H1 (cell line): ENCODE data around the gene CCNK. TPM values are rescaled to one million over a fixed set of nuclear protein-coding genes. Genes with fewer than 3 reads are reported as not detected.

Experiments
- CTCF ChIA-PET: fragments of 300-600 bp; sonication (Branson Sonifier 250); formaldehyde crosslinking; loops from one replicate; lab custom pipeline; 2021; ENCODE audit not compliant: partially characterized antibody; lab: Charles Lee
- POLR2A ChIA-PET: fragments of 300-600 bp; sonication (Branson Sonifier 250); formaldehyde crosslinking; loops from one replicate; lab custom pipeline; 2021; ENCODE audit warnings: inconsistent platforms; ENCODE audit not compliant: partially characterized antibody; lab: Charles Lee
- DNase-seq, 2 experiments: peaks; one replicate each; pipeline versions ENCODE4 v3.0.0 to v3.0.0-alpha.2; 2010 to 2022; ENCODE audit warnings: low spot score in 2 of 2, low read depth in 1 of 2, mixed read lengths in 1 of 2
- FAIRE-seq: peaks from 2 replicates; lab custom pipeline; 2011; peaks lifted over from hg19 to GRCh38; lab: Jason Lieb, UNC
- H2AFZ ChIP-seq: 2 replicates; pipeline ENCODE4 v1.8.1; 2012; ENCODE audit warnings: low read length, inconsistent platforms
- H2AK5ac ChIP-seq: 2 replicates; pipeline ENCODE4 v1.6.1; 2013; ENCODE audit warnings: low read depth, low read length
- H2BK120ac ChIP-seq: replicated peaks from 2 replicates; pipeline ENCODE3; 2013; ENCODE audit warnings: low read depth, low read length, inconsistent platforms
- H2BK12ac ChIP-seq: 2 replicates; pipeline ENCODE4 v1.6.1; 2013; ENCODE audit warnings: low read depth, low read length
- H2BK15ac ChIP-seq: 2 replicates; pipeline ENCODE4 v1.6.1; 2013; ENCODE audit warnings: low read length
- H2BK20ac ChIP-seq: 2 replicates; pipeline ENCODE4 v1.6.1; 2013; ENCODE audit warnings: low read length
- H2BK5ac ChIP-seq: 2 replicates; pipeline ENCODE4 v1.6.1; 2013; ENCODE audit warnings: low read depth, low read length
- H3K14ac ChIP-seq: 2 replicates; pipeline ENCODE4 v1.6.1; 2013; ENCODE audit warnings: inconsistent platforms; ENCODE audit not compliant: insufficient read length
- H3K18ac ChIP-seq: 2 replicates; pipeline ENCODE4 v1.6.1; 2013; ENCODE audit warnings: low read length; ENCODE audit errors: extremely low read depth
- H3K23ac ChIP-seq: 2 replicates; pipeline ENCODE4 v1.6.1; 2013; ENCODE audit warnings: inconsistent platforms; ENCODE audit not compliant: insufficient read length
- H3K23me2 ChIP-seq: 2 replicates; pipeline ENCODE4 v1.6.1; 2013; ENCODE audit warnings: low read depth, low read length
- H3K27ac ChIP-seq: 2 replicates; pipeline ENCODE4 v1.6.1; 2011; ENCODE audit warnings: low read depth, low read length, inconsistent platforms
- H3K27me3 ChIP-seq, 4 experiments: replicated peaks in 1 of 4; 1 replicate in 1 of 4; 2 replicates in 3 of 4; pipeline versions ENCODE4 v1.6.1 to v1.8.1; 2011 to 2013; ENCODE audit warnings: low read length in 3 of 4, mild to moderate bottlenecking in 3 of 4, inconsistent platforms in 2 of 4, mixed read lengths in 2 of 4, moderate library complexity in 1 of 4; ENCODE audit not compliant: control insufficient read depth in 3 of 4, insufficient read depth in 3 of 4; ENCODE audit errors: extremely low read depth in 1 of 4
- H3K36me3 ChIP-seq, 4 experiments: 2 replicates each; pipeline versions ENCODE4 v1.6.1 to v1.8.1; 2011 to 2013; ENCODE audit warnings: mild to moderate bottlenecking in 4 of 4, low read length in 3 of 4, moderate library complexity in 2 of 4, control low read depth in 1 of 4, inconsistent platforms in 1 of 4; ENCODE audit not compliant: insufficient read depth in 4 of 4, control insufficient read depth in 2 of 4
- H3K4ac ChIP-seq: replicated peaks from 2 replicates; pipeline ENCODE3; 2013; ENCODE audit warnings: low read length, low read depth, mixed read lengths, inconsistent platforms; ENCODE audit not compliant: insufficient read length
- H3K4me1 ChIP-seq, 4 experiments: replicated peaks in 1 of 4; 1 replicate in 1 of 4; 2 replicates in 3 of 4; pipeline versions ENCODE4 v1.6.1 to v1.8.1; 2011 to 2013; ENCODE audit warnings: low read length in 3 of 4, inconsistent platforms in 2 of 4, mixed read lengths in 1 of 4; ENCODE audit not compliant: insufficient read depth in 4 of 4, control insufficient read depth in 3 of 4
- H3K4me2 ChIP-seq, 2 experiments: 2 replicates each; pipeline versions ENCODE4 v1.6.1 to v1.8.1; 2011 to 2013; ENCODE audit warnings: low read depth in 2 of 2, low read length in 2 of 2, control low read depth in 1 of 2, inconsistent platforms in 1 of 2, mild to moderate bottlenecking in 1 of 2; ENCODE audit not compliant: insufficient read depth in 1 of 2
- H3K4me3 ChIP-seq, 4 experiments: fragments of 200-600, 300-600 bp in 1 of 4; sonication (generic), shearing (Covaris generic), sonication (Bioruptor Twin) in 1 of 4; 2 replicates each; pipeline versions ENCODE4 v1.5.1 to v1.8.1; 2011 to 2016; ENCODE audit warnings: low read length in 4 of 4, low read depth in 3 of 4, control low read depth in 2 of 4, inconsistent platforms in 2 of 4, mild to moderate bottlenecking in 2 of 4, mixed read lengths in 1 of 4, moderate library complexity in 1 of 4; ENCODE audit not compliant: insufficient read depth in 2 of 4; ENCODE audit errors: extremely low read depth in 1 of 4
- H3K56ac ChIP-seq: replicated peaks from 2 replicates; pipeline ENCODE3; 2013; ENCODE audit warnings: low read depth, mild to moderate bottlenecking, mixed read lengths, low read length, inconsistent platforms; ENCODE audit not compliant: insufficient read length
- H3K79me1 ChIP-seq: 2 replicates; pipeline ENCODE4 v1.6.1; 2013; ENCODE audit warnings: low read depth, low read length, control low read depth
- H3K79me2 ChIP-seq, 2 experiments: 2 replicates each; pipeline versions ENCODE4 v1.6.1 to v1.8.1; 2012 to 2013; ENCODE audit warnings: low read length in 2 of 2, mild to moderate bottlenecking in 2 of 2, inconsistent platforms in 1 of 2; ENCODE audit not compliant: insufficient read depth in 2 of 2, control insufficient read depth in 1 of 2
- H3K9ac ChIP-seq, 4 experiments: replicated peaks in 1 of 4; 1 replicate in 1 of 4; 2 replicates in 3 of 4; pipeline versions ENCODE4 v1.6.1 to v1.8.1; 2011 to 2013; ENCODE audit warnings: low read depth in 3 of 4, low read length in 3 of 4, control low read depth in 2 of 4, mild to moderate bottlenecking in 2 of 4, moderate library complexity in 2 of 4, inconsistent platforms in 1 of 4; ENCODE audit errors: extremely low read depth in 1 of 4
- H3K9me3 ChIP-seq, 2 experiments: 2 replicates each; pipeline versions ENCODE4 v1.6.1 to v1.8.1; 2012 to 2013; ENCODE audit warnings: mild to moderate bottlenecking in 2 of 2, moderate library complexity in 2 of 2, control low read depth in 1 of 2, inconsistent platforms in 1 of 2, low read depth in 1 of 2, low read length in 1 of 2, mixed read lengths in 1 of 2; ENCODE audit not compliant: insufficient read depth in 2 of 2
- H4K20me1 ChIP-seq, 2 experiments: replicated peaks in 1 of 2; 2 replicates each; pipeline versions ENCODE3 to v1.8.1; 2011 to 2013; ENCODE audit warnings: inconsistent platforms in 2 of 2, low read length in 2 of 2, mild to moderate bottlenecking in 1 of 2; ENCODE audit not compliant: insufficient read depth in 2 of 2, control insufficient read depth in 1 of 2
- H4K5ac ChIP-seq: 2 replicates; pipeline ENCODE4 v1.6.1; 2013; ENCODE audit warnings: low read length, low read depth, mixed read lengths, inconsistent platforms; ENCODE audit not compliant: insufficient read length
- H4K8ac ChIP-seq: 2 replicates; pipeline ENCODE4 v1.8.0; 2013; ENCODE audit warnings: mild to moderate bottlenecking, moderate library complexity, low read length, inconsistent platforms; ENCODE audit not compliant: insufficient read depth; ENCODE audit errors: extremely low read depth
- H4K91ac ChIP-seq: replicated peaks from 2 replicates; pipeline ENCODE3; 2013; ENCODE audit warnings: low read length, mixed read lengths, inconsistent platforms; ENCODE audit not compliant: insufficient read length
- CHD2 ChIP-seq: IDR thresholded peaks from 2 replicates; pipeline ENCODE4 v1.6.1; 2012; ENCODE audit warnings: low read length, improper control_type of control experiment
- CTBP2 ChIP-seq: IDR thresholded peaks from 2 replicates; pipeline ENCODE4 v1.7.0; 2011; ENCODE audit warnings: borderline replicate concordance, mild to moderate bottlenecking, moderate library complexity, mixed read lengths, low read length; ENCODE audit not compliant: insufficient read depth, insufficient read length
- HDAC2 ChIP-seq, 2 experiments: fragments of 300-600 bp in 1 of 2; sonication (generic) in 1 of 2; IDR thresholded peaks; 2 replicates each; pipeline ENCODE4 v1.6.1; 2011 to 2012; ENCODE audit warnings: low read depth in 2 of 2, low read length in 2 of 2, mild to moderate bottlenecking in 2 of 2, moderate library complexity in 2 of 2, borderline replicate concordance in 1 of 2, inconsistent platforms in 1 of 2
- JUND ChIP-seq: IDR thresholded peaks from 2 replicates; pipeline ENCODE4 v1.6.1; 2011; ENCODE audit warnings: mild to moderate bottlenecking, improper control_type of control experiment, low read length
- KDM5A ChIP-seq: fragments of 200-600 bp; IDR thresholded peaks from 2 replicates; pipeline ENCODE4 v1.7.1; 2012; ENCODE audit warnings: mild to moderate bottlenecking, low read length, inconsistent platforms, mixed read lengths
- POLR2A ChIP-seq, 2 experiments: IDR thresholded peaks; 1 replicate in 1 of 2; 2 replicates in 1 of 2; pipeline ENCODE4 v1.6.1; 2011; ENCODE audit warnings: low read depth in 2 of 2, low read length in 2 of 2, mild to moderate bottlenecking in 2 of 2; ENCODE audit errors: control extremely low read depth in 1 of 2
- RBBP5 ChIP-seq: IDR thresholded peaks from 2 replicates; pipeline ENCODE4 v1.7.1; 2012; ENCODE audit warnings: low read depth, mild to moderate bottlenecking, inconsistent platforms, low read length, moderate library complexity, borderline replicate concordance
- SAP30 ChIP-seq: fragments of 300-600 bp; sonication (generic); IDR thresholded peaks from 2 replicates; pipeline ENCODE4 v1.7.1; 2012; ENCODE audit warnings: low read length, moderate library complexity, mild to moderate bottlenecking, inconsistent platforms; ENCODE audit not compliant: insufficient read depth, insufficient replicate concordance
- TCF12 ChIP-seq: IDR thresholded peaks from 2 replicates; pipeline ENCODE4 v1.6.1; 2011; ENCODE audit warnings: low read depth, mild to moderate bottlenecking, low read length
- YY1 ChIP-seq: IDR thresholded peaks from 2 replicates; pipeline ENCODE4 v1.6.1; 2011; ENCODE audit warnings: low read depth, mild to moderate bottlenecking, low read length
- WGBS, 2 experiments: shearing (Covaris generic) in 1 of 2; methylation state at CpG; one replicate each; pipeline versions ENCODE4 v1.1.6 to v1.1.7; 2013 to 2015; ENCODE audit warnings: low lambda C conversion rate in 2 of 2, mixed read lengths in 2 of 2, inconsistent platforms in 1 of 2, low coverage in 1 of 2, missing lambda C conversion rate in 1 of 2; ENCODE audit not compliant: insufficient replicate concordance in 2 of 2, insufficient coverage in 1 of 2, insufficient read length in 1 of 2; ENCODE audit errors: extremely low coverage in 1 of 2, missing lambda C conversion rate in 1 of 2; 5-methylcytosine and 5-hydroxymethylcytosine counted together
- polyA plus RNA-seq, 7 experiments: library from polyadenylated mRNA; depleted of rRNA in 3 of 7; stranded (reverse) in 5 of 7; unstranded in 2 of 7; fragments of >200 nt in 5 of 7; fragments of 200-250 nt in 2 of 7; gene quantifications; 1 replicate in 5 of 7; 2 replicates in 1 of 7; 4 replicates in 1 of 7; pipeline versions ENCODE4 v1.2.1 to v1.2.3, GENCODE V29; 2011 to 2013; ENCODE audit warnings: missing spikeins in 2 of 7, mixed read lengths in 2 of 7
- total RNA-seq: library from RNA; stranded (reverse); fragmentation: NEBNext Ultra II Directional; extraction: Animal tissue kit (Norgen Biotek cat#: 25700); gene quantifications from 2 replicates; pipeline ENCODE4 v1.2.1, GENCODE V29; 2021
- TF ChIP-seq, protein P1 (sequence below): IDR thresholded peaks from 2 replicates; pipeline ENCODE4 v1.6.1; 2011; ENCODE audit warnings: low read depth, mild to moderate bottlenecking, low read length; ENCODE audit not compliant: insufficient read depth

Gene CCNK
- total and polyA plus RNA-seq, 2 of the 8 experiments (the other 6 are each of a cell fraction or from before 2014, with no cell fraction given) = 10.7 to 82.7 TPM

GRCh38 chr14:99471731-99472130 lies 9.5 kb upstream of the CCNK start:
- Histone ChIP-seq H3K27ac (no peak overlapping the region), H2BK5ac (no peak overlapping the region), H3K23ac (no peak overlapping the region), H3K79me2 (peaks cover 8 to 99% of the 10 kb centered on the region in 2 experiments), H2AFZ (no peak overlapping the region), H3K14ac (no peak overlapping the region), H4K5ac (no peak overlapping the region), H2BK12ac (no peak overlapping the region), H3K56ac (no peak overlapping the region), H3K9ac (0 out of 7 replicates have a peak overlapping the region, but pooled peaks of 1 of the 4 experiments have one; percentile 39), H3K9me3 (no peaks in the 10 kb centered on the region), H3K4ac (no peak overlapping the region), H4K20me1 (peaks cover 2 to 21% of the 10 kb centered on the region in 2 experiments), H3K4me2 (no peak overlapping the region), H2BK15ac (no peak overlapping the region), H4K8ac (peak overlapping the region; percentile 6; the same call in 1 of the 2 replicates), H3K27me3 (no peaks in the 10 kb centered on the region), H4K91ac (no peak overlapping the region), H3K18ac (no peak overlapping the region), H3K36me3 (no peaks in the 10 kb centered on the region), H3K4me3 (no peak overlapping the region), H3K79me1 (peaks cover 4% of the 10 kb centered on the region; the same call in 1 of the 2 replicates), H2BK120ac (no peak overlapping the region), H3K23me2 (no peaks in the 10 kb centered on the region), H2BK20ac (no peak overlapping the region), H2AK5ac (no peak overlapping the region), H3K4me1 (peaks cover 0 to 4% (median 2%) of the 10 kb centered on the region in 4 experiments; a peak in 3 of 7 replicates)
- DNase-seq (no peak), FAIRE-seq (no peak)
- WGBS, 2 experiments = 94% methylated on average over 7 of the region's 7 CpGs; no CpG with 5 or more reads in 1 of the 2 experiments
- TF ChIP-seq, protein P1, sequence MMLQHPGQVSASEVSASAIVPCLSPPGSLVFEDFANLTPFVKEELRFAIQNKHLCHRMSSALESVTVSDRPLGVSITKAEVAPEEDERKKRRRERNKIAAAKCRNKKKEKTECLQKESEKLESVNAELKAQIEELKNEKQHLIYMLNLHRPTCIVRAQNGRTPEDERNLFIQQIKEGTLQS = no peak
- TF ChIP-seq JUND (no peak), YY1 (no peak), KDM5A (no peak), RBBP5 (no peak), HDAC2 (IDR thresholded peaks at IDR 0.05; ENCODE audit: borderline replicate concordance in 1 of 2, low read depth in 2 of 2, low read length in 2 of 2) (no peak), CHD2 (no peak), TCF12 (no peak), POLR2A (IDR thresholded peaks at IDR 0.05; ENCODE audit: control extremely low read depth in 1 of 2, low read depth in 2 of 2, low read length in 2 of 2) (no peak), SAP30 (no peak), CTBP2 (no peak)
- POLR2A ChIA-PET = no interaction called here
- CTCF ChIA-PET = interaction anchor here (1.1 to 1.9 kb wide), 2 partner anchors 11 to 31 kb away, joined by 3 to 11 read pairs; no protein-coding TSS in a partner anchor
